Adrenal gland (tissue), 5 donors: ENCODE measurements around the gene RPS27.

ENCODE experiments used
- POLR2A ChIP-seq, 2 donors: fragments of 450-650 bp; IDR thresholded peaks; one replicate each; pipeline ENCODE4 v1.6.1; 2017; ENCODE audit warnings: antibody characterized with exemption in 2 of 2, mild to moderate bottlenecking in 2 of 2, moderate library complexity in 1 of 2
- TF ChIP-seq, protein P1 (sequence below), 6 experiments: fragments of 450-650 bp in 4 of 6; fragments of 200-600 bp in 2 of 6; sonication (generic) in 1 of 6; IDR thresholded peaks; 1 replicate in 5 of 6; 2 replicates in 1 of 6; pipeline versions ENCODE4 v1.5.1 to v1.8.0; 2016 to 2021; ENCODE audit warnings: antibody characterized with exemption in 6 of 6, mild to moderate bottlenecking in 2 of 6, moderate library complexity in 1 of 6
- donor health status: DM: no; HTN: no; CAD: no.

DNA sequence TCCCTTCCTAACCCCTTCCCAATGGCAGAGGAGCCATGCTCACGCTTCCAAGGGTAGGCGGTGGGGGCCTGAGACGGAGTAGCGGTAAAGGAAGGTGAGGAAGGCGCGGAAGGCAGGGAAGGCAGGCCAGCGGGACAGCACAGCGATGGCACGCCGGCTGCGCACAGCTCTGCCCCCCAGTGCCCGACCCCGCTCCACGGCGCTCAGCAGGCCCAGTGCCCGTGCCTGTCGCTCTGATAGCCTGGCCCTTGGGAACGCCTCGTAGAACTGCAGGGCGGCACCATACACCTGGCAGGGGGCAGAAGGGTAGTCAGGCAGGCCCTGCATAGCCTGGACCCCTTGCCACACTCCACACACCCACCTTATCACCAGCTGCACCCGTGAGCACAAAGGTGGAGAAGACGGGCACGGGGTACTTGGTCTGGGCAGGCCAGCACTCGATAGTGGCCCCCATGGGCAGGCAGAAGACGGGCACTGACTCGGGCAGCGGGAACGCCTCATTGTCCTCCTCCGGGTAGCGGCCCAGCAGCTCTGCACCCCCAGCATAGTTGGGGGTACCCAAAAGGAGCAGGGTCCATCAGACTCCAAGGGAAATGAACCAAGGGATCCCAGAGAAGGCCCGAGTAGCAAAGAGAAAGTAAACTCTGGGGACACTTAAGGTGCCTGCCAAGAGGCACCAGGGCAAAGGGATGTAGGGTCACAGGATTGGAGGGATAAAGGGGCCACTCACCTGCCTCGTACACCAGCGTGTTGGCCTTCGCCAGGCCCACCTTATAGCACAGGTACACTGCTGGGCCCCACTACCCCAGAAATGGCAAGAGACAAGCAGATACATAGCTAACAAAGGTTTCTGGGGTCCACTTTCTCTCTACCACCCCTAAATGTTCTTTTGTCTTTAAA lies 48.5 kb upstream of the RPS27 start:
- TF ChIP-seq, protein P1, sequence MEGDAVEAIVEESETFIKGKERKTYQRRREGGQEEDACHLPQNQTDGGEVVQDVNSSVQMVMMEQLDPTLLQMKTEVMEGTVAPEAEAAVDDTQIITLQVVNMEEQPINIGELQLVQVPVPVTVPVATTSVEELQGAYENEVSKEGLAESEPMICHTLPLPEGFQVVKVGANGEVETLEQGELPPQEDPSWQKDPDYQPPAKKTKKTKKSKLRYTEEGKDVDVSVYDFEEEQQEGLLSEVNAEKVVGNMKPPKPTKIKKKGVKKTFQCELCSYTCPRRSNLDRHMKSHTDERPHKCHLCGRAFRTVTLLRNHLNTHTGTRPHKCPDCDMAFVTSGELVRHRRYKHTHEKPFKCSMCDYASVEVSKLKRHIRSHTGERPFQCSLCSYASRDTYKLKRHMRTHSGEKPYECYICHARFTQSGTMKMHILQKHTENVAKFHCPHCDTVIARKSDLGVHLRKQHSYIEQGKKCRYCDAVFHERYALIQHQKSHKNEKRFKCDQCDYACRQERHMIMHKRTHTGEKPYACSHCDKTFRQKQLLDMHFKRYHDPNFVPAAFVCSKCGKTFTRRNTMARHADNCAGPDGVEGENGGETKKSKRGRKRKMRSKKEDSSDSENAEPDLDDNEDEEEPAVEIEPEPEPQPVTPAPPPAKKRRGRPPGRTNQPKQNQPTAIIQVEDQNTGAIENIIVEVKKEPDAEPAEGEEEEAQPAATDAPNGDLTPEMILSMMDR (IDR thresholded peaks at IDR 0.05), result no peak
- TF ChIP-seq POLR2A (IDR thresholded peaks at IDR 0.05), result no peak
